ENCODE measurements around the gene UBAC1.
"Not testable (repeated sequence)": the region's sequence is repeated elsewhere in the genome, so short reads cannot be mapped to it uniquely, and the experiment has no call there.

Gene UBAC1

DNA sequence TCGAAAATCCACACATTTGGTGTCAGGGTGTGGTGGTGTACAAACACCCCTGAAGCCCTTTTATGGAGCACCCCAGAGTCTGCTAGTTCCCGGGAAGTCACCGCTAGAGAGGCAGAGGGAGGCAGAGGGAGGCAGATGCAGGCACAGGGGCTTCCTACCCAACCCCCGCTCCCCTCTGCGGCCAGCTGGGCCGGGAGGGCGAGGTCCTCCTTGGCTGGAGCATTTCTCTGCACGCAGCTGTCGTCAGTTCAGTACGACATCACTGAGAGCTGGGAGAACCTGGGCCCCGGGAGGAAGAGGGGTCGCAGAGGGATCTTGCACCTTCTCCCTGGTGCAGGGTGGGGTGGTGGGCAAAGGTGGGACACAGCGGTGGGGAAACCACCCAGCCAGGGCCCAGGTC lies 15.8 kb upstream of the UBAC1 start:
- no peak for DNase-seq

DNA sequence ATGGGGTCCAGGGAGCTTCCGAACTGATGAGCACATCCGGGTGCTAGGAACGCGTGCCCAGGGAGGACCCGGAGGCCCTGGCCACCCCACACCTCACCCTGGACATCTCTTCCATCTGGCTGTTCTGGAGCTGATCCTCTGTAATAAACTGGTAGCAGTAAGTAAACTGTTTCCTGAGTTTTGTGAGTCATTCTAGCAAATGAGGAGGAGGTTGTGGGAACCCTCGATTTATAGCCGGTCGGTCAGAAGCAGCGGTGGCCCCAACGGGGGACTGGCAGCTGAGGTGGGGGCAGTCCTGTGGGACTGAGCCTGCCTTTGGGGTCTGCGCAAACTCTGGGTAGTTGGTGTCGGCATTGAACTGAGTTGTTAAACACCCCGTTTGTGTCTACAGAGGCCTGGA lies 15.4 kb upstream of the UBAC1 start:
- DNase-seq, result no peak

DNA sequence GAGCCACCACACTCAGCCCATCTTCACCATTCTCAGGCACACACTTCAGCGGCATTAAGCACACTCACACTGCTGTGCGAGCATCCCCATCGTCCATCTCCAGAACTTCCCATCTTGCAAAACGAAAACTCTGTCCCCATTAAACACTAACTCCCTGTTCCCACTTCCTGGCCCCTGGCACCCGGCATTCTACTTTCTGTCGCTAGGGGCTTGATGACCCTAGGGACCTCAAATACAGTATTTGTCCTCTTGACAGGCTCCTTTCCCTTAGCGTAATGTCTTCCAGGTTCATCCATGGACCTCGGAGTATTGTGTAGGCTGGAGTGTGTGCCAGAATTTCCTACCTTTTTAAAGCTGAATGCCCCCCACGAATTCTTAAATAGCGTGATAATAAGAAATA lies 14.7 kb upstream of the UBAC1 start:
- no peak for DNase-seq

DNA sequence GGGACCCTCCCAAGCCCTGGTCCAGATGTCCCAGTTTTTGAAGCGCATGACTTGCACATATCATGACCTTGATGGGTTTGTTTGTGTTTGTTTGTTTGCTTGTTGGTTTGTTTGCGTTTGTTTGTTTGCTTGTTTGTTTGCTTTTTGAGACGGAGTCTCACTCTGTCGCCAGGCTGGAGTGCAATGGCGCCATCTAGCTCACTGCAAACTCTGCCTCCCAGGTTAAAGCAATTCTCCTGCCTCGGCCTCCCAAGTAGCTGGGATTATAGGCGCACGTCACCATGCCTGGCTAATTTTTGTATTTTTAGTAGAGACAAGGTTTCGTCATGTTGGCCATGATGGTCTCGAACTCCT lies 13.0 kb upstream of the UBAC1 start:
- no peak for DNase-seq

DNA sequence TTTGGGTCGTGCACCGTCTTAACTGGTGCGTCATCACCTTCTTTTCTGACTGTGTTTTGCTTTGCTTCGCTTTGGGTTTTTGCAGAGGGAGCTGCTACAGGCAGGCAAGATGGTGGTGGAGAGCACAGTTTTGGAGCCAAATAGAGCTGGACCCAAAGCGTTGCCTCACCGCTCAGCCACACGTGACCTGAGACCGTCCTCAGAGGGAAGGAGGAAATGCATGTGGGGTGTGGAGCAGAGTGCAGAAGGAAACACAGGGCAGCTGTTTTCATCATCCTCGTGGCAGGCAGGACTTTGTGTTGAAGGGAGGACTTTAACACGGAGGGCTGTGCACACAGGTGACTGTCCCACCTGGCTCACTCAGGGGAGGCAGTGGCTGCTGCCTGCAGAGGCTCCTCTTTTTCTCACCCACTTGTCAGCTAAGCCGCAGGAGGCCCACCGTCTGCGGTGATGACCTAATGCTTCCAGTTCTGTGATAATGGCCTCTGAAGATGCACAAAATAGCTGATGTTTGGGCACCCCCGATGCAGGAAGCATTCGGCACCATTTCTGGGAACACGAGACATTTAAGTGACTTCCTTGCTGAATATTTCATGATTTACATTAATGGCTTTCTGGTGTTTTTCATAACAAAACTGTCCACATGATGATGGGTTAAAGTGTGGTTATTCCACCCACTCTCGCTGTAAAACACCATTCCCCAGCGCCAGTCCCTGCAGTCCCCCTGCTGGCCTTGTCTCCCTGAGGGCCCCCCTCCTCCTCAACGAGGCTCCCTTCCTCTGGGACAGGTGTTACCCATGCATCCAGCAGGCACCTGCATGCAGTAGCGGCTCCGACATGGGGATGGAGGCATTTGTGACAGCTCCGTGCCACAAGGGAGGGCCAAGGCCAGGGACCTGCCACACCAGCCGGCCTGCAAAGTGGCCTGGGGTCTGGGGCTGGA lies 12.4 kb upstream of the UBAC1 start:
- DNase-seq, result no peak

DNA sequence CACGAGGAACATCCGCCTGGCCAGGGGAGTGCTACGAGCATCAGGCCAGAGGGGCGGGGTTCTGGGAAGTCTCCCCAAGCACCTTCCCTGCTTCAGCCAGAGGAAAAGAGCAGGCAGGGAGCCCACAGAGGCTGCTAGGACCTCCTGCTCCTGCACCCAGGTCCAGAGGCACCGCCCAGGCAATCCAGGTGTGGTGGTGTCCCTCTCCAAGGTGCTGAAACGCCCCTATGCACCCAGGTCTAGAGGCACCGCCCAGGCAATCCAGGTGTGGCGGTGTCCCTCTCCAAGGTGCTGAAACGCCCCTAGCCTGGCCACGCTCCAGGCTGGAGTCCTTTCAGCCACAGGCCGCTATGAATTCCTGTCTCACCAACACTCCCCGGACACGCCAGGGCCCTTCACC lies 10.7 kb upstream of the UBAC1 start:
- DNase-seq, result no peak

DNA sequence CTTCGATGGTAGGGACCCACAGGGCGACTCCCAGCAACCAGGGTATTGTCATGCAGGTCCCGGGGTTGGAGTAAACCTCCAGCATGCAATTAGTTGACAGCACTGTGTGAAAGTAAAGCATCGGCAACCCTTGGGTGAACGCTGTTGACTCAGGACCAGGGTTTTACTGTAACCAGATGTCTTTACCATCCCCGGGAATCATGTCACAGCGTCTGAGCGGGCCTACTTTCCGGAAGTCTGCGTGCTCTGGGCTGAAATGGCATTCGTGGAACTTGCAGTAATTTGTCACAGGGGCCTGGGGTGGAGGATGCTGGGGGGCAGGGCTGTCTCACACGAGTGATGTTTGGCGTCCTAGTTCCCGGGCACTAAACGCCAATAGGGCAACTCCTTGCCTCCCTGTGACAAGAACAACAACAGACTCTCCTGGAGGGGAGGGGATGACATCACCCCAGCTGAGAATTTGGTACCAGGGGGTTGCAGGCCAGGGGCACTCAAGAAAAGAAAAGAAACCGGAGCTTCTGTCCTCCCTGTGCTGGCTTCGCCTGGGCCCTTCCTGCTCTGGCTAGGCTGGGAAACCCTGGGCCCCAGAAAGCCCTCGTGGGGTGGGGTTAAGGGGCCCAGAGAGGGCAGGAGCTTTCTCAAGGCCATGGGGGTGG lies 10.1 kb upstream of the UBAC1 start:
- DNase-seq, result no peak

DNA sequence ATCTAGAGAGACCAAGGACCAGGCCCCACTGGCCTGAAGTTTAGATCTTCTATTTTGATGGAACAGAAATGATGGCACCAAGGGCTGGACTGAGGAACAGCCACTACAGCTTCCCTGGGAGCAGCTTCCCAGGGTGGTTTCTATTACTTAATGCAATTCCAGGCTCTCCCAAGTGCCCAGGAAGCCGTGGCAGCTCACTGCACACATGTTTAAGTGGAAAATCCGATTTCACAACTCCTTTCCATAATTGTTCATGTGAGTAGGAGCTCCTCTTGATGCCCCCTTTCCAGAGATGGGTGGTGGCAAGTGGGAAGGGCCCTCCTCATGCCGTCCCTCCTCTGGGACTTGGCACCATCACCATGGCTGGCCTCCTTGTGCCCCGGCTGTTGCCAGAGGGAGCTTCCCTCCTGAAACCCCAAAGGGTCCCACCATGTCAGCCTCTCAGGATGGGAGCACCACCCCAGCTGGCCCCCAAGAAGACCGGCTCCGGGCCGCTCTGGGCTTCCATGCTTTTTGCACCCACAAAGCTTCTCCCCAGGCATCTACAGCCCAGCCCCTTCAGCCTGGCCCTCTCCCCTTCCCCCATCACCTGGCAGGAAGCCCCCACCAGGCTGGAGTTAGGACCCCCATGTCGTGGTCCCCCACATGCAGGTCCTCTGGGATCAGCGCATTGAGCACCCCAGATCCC lies 9.1 kb upstream of the UBAC1 start:
- DNase-seq, result no peak

DNA sequence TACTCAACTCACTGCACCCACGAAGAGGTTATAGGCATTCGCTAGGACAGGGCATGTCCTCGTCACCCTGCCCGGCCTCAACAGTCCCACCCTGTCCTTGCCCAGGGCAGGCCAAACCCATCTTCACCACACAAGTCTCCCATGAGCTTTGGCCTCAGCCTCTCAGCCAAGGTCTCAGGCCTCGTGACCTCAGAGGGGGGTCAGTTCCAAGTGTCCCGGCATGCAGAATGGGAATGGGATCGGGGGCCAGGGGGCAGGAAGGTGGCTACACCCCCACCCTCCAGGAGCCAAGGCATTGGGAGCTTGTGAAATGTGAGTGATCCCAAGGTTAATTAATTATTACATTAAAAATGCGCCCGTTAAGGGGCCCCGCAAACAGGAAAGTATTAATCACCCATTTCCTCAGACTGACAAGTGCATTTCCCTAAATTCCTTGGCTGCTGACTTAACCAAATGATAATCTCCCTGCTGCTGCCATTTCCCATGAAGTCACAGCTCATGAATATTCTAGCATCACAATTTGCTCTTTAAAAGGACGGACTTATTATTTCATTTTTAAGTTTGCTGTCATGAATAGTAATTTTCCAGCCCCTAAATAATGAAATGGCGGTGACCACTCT lies 8.0 kb upstream of the UBAC1 start:
- no peak for DNase-seq

DNA sequence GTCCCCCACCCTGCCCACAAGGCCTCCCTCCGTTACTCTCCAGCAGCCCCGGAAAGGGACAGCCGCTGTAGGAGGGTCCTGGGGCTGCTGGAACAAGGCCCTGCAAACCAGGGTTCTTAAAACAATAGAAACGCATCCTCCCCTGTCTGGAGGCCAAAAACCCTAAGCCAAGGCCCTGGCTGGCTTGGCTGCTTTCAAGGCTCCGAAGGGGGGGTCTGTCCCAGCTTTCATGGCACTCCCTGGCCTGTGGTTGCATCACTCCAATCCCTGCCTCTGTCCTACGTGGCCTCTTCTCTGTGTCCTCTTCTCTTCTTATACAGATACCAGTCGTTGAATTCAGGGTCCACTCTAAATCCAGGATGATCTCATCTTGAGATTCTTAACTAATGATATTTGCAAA lies 7.4 kb upstream of the UBAC1 start:
- no peak for DNase-seq

DNA sequence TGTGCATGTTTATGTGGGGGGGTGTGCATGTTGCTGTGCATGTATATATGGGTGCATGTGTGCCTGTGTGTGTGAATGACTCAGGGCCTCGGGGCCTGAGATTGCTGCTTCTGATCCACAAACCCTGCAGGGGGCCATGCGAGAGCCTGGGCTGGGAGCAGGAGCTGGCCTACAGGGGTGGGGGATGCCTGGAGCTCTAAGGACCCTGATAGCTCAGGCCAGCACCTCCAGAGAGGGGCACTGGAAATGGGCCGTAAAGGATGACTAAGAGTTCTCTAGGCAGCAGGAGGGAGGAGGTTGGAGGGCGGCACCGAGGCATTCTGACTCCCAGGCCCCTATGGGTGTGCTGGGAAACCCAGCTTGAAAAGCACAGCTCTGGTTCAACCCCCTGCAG lies 6.9 kb upstream of the UBAC1 start:
- no peak for DNase-seq

DNA sequence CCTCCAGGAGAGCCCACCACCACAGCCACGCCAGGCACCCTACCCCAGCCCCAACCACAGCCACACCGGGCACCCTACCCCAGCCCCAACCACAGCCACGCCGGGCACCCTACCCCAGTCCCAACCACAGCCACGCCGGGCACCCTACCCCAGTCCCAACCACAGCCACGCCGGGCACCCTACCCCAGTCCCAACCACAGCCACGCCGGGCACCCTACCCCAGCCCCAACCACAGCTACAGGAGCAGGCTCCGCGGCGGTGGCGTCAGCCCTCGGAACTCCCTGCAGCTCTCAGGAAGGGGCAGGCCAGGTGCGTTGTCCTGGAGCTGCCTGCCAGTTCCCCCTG lies 5.7 kb upstream of the UBAC1 start:
- DNase-seq, result not testable (repeated sequence)

DNA sequence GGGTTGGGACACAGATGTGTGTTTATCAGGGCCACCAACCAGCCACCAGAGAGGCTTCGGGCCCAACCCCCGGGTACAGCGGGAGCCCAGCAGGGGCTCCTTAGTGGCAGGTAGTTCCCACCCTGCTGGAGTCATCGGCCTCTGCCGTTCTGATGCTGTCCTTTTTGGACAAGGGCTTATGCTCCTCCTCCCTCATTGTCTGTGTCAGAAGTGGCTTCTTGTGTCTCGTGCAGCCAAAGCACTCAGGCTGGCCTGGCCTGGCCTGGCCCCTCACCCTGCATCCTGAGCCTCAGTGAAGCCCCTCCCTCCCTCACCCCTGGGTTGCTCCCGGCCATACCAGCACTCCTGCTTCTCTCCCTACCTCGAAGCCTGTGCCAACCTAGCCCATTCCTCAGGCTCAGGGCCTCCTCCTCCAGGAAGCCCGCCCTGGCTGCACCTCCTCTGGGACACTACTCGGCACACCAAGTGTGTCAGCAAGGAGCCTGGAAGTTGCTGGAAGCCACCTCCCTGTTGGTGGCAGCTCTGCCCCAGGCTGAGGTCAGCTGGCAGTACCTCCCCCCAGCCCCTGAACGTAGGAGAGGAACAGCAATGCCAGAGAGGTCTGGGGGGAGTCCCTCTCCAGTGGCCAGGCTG lies 4.1 kb upstream of the UBAC1 start:
- no peak for DNase-seq

DNA sequence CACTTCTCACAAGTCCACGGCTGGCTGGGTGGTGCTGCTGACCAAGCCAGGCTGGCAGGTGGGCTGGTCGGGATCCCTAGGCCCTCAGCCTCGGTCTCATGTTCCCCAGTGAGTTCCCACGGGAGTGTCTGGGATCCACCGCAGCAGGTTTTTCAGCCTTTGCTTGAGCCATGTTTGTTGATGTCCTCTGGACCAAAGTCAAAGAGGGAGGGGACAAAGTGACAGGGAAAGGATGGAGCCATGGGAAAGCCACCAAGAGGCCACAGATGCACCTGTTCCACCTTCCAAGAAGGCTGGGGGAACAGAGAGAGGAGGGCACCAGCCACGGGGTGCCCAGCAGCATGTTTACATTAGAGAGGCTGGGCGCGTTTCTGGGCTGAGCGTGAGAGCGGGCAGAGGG lies 2.8 kb upstream of the UBAC1 start:
- no peak for DNase-seq

DNA sequence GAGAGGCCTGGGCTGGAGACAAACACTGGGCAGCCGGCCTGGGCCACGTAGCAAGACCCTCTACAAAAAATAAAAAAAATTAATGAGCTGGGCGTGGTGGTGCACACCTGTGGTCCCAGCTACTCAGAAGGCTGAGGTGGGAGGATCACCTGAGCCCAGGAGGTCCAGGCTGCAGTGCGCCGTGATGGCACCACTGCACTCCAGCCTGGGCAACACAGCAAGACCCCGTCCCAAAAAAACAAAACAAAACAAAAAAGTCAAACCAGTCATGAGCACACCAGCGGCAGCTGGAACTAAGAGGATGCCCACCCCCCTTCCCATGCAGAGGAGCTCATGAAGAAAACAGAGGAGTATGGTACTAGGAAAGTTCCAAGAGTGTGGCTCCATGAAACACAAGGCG lies 2.2 kb upstream of the UBAC1 start:
- DNase-seq, result no peak

DNA sequence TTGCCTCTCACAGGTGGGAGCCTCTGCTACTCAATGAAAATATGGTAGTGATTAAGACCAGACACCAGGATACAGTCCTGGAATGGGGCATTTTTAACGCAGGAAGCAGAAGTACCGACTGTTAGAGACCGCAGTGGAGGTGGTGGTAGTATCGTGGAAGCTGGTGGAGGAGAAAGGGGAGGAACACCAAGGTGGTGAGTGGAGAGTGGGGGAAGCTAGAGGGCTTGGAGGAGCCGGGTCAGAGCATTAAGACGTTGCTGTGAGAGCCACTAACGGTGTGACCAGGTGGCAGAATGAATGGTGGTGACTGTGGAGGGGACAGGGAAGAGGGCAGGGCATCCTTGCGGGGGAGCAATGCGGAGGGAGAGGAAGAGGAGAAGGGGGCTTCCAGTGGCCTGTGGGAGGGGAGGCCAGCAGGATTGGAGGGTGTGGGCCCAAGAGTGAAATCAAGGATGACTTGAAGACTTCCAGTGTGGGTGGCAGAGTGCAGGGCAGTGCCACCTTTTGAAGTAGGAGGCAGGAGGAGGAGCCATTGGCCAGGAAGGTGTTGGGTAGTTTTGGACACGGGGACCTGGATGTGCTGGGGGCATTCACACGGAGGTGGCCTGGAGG lies 1.6 kb upstream of the UBAC1 start:
- no peak for DNase-seq

DNA sequence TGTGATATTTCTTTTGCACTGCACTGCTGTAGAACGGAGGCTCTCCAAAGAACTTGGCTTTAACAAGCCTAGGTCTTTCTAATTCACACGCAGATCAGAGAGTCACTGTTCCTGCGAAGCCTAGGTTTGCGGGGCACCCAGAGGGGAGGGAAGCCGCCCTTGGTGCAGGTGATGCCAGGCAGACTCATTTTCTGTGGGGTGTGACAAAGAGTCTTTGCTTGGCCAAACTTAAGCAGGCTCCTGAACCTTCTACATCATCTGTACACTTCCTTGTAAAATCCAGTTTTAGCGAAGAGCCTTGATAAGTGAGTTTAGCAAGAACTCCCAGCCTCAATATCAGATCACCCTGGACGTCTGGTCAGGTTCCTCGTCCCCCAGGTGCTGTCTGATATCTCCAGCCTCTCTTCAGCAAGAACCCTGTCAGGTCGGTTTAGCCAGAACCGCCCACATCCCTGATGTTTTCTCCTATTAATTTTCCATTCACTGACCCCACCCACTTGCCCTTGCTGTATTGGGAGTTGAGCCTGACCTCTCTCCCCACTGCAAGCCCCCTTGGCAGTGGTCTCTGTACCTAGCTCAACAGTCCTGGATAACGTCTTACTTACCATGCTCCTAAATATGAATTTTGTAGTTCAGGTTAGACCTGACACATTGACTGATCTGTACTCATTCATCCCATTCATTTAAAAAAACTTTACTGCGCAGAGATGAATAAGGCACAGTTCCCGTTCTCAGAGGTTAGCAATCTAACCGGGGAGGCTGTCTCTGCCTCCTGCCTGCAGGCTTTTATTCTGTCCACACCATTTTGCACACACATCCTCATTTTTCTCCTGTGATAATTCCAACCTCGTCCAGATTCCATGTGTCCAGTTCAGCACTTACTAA lies 880 bp upstream of the UBAC1 start:
- DNase-seq, result no peak

DNA sequence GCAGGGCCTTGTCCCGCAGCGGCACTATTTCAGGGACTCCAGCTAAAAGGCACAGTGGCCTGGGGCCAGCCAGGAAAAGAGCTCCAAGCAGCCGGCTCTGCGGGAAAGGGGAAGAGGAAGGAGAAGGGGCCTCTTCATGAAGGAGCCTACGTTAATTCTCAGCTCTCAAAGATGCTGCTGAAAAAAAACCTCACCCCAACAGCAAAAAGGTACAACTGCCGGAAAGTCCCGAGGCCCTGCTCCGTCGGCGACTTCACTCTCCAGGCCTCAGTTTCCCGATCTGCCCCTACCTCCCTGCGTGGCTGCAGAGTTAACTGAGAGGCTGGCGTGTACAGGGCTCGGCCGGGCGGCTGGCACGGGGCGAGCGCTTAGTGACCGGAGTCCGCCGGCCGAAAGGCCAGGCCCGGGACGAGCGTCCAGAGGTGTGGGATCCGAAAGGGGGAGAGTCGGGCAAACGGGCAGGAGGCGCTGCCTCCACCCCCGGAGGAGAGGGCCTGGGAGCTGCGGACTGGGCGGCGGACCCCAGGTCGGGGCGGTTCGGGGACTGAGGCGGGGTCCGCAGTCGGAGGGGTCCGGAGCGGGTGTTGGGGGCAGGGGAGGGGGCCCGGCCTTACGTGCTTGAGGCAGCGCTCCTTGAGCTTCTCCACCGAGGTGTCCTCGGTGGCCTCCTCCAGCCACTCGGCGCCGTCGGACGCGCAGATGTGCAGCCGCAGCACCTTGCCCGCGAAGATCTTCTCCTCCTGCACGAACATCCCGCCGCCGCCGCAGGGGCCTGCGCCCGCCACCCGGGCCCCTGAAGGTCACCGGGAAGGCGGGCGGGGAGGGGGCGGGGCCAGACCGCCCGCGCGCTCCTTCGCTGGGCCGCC lies 529 bp downstream of the UBAC1 start:
- DNase-seq, result no peak

DNA sequence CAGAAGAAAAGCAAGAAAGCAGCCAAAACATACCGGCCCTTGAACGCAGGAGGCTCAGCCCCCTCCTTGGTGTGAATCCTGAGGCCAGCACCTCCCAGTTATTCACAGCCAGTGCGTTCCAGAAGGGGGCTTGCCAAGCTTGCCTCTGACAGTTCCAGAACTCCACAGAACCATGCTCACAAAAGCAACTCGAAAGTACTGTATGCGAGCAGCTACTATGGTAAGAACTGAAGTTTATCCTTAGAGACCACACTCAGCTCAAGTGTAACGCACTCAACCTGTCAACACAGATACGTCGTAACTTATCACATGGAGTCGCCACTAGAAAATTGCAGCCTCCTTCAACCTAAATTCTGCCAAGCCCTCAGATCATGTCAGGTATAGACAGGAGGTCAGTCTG lies 1.4 kb downstream of the UBAC1 start:
- DNase-seq, result no peak

DNA sequence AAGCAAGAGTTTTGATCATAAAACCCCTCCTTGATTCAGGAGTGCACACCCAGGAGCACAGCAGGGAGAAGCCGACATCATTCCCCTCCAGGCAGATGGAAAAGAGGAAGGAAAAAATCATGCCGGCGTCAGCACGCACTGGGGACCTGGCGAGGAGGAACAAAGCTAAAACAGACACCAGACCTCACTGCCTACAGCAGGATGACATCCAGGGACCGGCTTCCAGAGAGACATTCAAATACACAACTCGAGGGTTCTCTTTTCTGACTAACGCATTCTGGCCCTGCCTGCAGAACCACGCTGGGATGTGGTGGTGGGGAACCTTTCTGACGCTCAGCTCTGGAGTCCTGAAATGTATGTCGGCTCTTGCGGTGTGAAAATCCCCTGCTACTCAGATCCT lies 2.7 kb downstream of the UBAC1 start:
- no peak for DNase-seq

DNA sequence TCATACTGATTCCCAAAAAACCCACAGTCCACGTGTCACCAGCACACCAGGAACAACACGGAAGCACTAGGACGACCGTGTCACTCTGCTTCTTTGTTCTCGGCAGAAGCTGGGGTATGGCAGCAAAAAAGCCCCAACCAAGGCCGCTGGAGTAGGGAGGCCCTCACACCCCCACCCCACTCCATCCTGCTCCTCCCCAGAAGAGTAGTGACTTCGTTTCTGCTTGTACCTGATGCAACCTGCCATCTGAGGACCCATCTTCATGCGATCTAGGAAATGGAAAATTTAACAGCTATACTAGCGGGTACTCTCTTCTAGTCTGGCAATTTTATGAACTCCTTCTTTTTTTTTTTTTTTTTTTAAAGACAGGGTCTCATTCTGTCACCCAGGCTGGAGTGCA lies 3.7 kb downstream of the UBAC1 start:
- DNase-seq, result no peak

All from NCI-H1930 (cell line).